Tibial nerve (tissue), 4 donors: Measurements from ENCODE around the gene EMID1. TPM values are rescaled to one million over a fixed set of nuclear protein-coding genes. Genes with fewer than 3 reads are reported as not detected.
A peak's percentile ranks its signal among the peaks of the same experiment; 100 is the strongest.

Source experiments
- DNase-seq, 2 donors: peaks; one replicate each; pipeline ENCODE4 v3.0.0-alpha.2; 2019; ENCODE audit warnings: low spot score in 2 of 2
- H3K27ac ChIP-seq, 4 donors: fragments of 200-600 bp; sonication (generic) in 3 of 4; one replicate each; pipeline ENCODE4 v1.5.1; 2017 to 2019; ENCODE audit warnings: mild to moderate bottlenecking in 1 of 4
- H3K27me3 ChIP-seq, 2 donors: fragments of 200-600 bp; sonication (generic) in 1 of 2; one replicate each; pipeline versions ENCODE4 v1.5.1 to v1.6.0; 2017 to 2019
- H3K36me3 ChIP-seq, 3 donors: fragments of 200-600 bp; sonication (generic); one replicate each; pipeline ENCODE4 v1.5.1; 2018 to 2019
- H3K4me1 ChIP-seq, 4 donors: fragments of 200-600 bp; sonication (generic) in 3 of 4; one replicate each; pipeline ENCODE4 v1.5.1; 2017 to 2019
- H3K4me3 ChIP-seq, 4 donors: fragments of 200-600 bp; sonication (generic) in 3 of 4; one replicate each; pipeline ENCODE4 v1.5.1; 2017 to 2019; ENCODE audit warnings: mild to moderate bottlenecking in 1 of 4, moderate library complexity in 1 of 4
- H3K9me3 ChIP-seq, 4 donors: fragments of 200-600 bp; sonication (generic) in 3 of 4; one replicate each; pipeline ENCODE4 v1.5.1; 2017 to 2019
- CTCF ChIP-seq, 5 experiments: fragments of 200-600 bp in 3 of 5; fragments of 450-650 bp in 2 of 5; sonication (generic) in 3 of 5; IDR thresholded peaks; one replicate each; pipeline ENCODE4 v1.5.1; 2016 to 2019; ENCODE audit warnings: antibody characterized with exemption in 5 of 5, mild to moderate bottlenecking in 3 of 5, moderate library complexity in 2 of 5
- EP300 ChIP-seq, 2 donors: sonication (generic); formaldehyde crosslinking; IDR thresholded peaks; one replicate each; pipeline ENCODE4 v1.6.1; 2017; ENCODE audit warnings: antibody characterized with exemption in 2 of 2, mild to moderate bottlenecking in 1 of 2
- POLR2A ChIP-seq, 2 donors: fragments of 450-650 bp; IDR thresholded peaks; one replicate each; pipeline ENCODE4 v1.6.1; 2017; ENCODE audit warnings: antibody characterized with exemption in 2 of 2, mild to moderate bottlenecking in 2 of 2, moderate library complexity in 2 of 2
- WGBS, 2 donors: methylation state at CpG; one replicate each; pipeline ENCODE4 v1.1.5; 2018; 5-methylcytosine and 5-hydroxymethylcytosine counted together
- total RNA-seq, 4 donors: library from RNA; depleted of rRNA; stranded (reverse); fragments of >200 nt; gene quantifications; one replicate each; pipeline ENCODE4 v1.1.0, GENCODE V29; 2016

The EMID1 gene
- total RNA-seq, 4 donors from 2014 or later: 1.0 to 9.9 (median 3.0) TPM

- peaks cover 0 to 53% (median 0%) of the 10 kb centered on the region in 3 donors for H3K36me3 ChIP-seq
- no peak overlapping the region for H3K4me3 ChIP-seq
- H3K27ac ChIP-seq: no peak overlapping the region
- WGBS, 2 donors: 69 to 94% methylated on average over 13 to 17 of the region's 17 CpGs
- no peak for DNase-seq
- H3K4me1 ChIP-seq: peaks cover 0 to 2% (median 0%) of the 10 kb centered on the region in 4 donors
- H3K9me3 ChIP-seq: no peaks in the 10 kb centered on the region
- TF ChIP-seq POLR2A (IDR thresholded peaks at IDR 0.05) (no peak), CTCF (IDR thresholded peaks at IDR 0.05) (no peak), EP300 (IDR thresholded peaks at IDR 0.05) (no peak)
- H3K27me3 ChIP-seq: no peaks in the 10 kb centered on the region
These were observed 55.1 kb downstream of the EMID1 start for GRCh38 chr22:29260601-29261315.

GRCh38 chr22:29263791-29264276 is 58.1 kb downstream of the EMID1 start:
- H3K4me3 ChIP-seq: no peak overlapping the region
- H3K27me3 ChIP-seq: no peaks in the 10 kb centered on the region
- TF ChIP-seq POLR2A (IDR thresholded peaks at IDR 0.05) (no peak), CTCF (IDR thresholded peaks at IDR 0.05) (no peak), EP300 (IDR thresholded peaks at IDR 0.05) (no peak)
- no peak overlapping the region for H3K27ac ChIP-seq
- peaks cover 0 to 52% (median 0%) of the 10 kb centered on the region in 3 donors for H3K36me3 ChIP-seq
- WGBS, 2 donors: 84 to 88% methylated on average over 8 to 14 of the region's 14 CpGs
- no peak for DNase-seq
- H3K4me1 ChIP-seq: peaks cover 0 to 18% (median 10%) of the 10 kb centered on the region in 4 donors
- H3K9me3 ChIP-seq: no peaks in the 10 kb centered on the region

- WGBS, 2 donors: 88 to 90% methylated on average over 4 to 7 of the region's 7 CpGs
- Histone ChIP-seq H3K4me3 (no peak overlapping the region), H3K4me1 (peaks cover 0 to 30% (median 16%) of the 10 kb centered on the region in 4 donors), H3K36me3 (peaks cover 0 to 38% (median 0%) of the 10 kb centered on the region in 3 donors), H3K27ac (peak overlapping the region in 1 of 4 donors; percentile 96), H3K9me3 (no peaks in the 10 kb centered on the region), H3K27me3 (no peaks in the 10 kb centered on the region)
- TF ChIP-seq CTCF (IDR thresholded peaks at IDR 0.05) (no peak), POLR2A (IDR thresholded peaks at IDR 0.05) (no peak), EP300 (IDR thresholded peaks at IDR 0.05) (no peak)
- no peak for DNase-seq
These were observed 59.6 kb downstream of the EMID1 start for GRCh38 chr22:29265305-29265704.

- peaks cover 0 to 31% (median 0%) of the 10 kb centered on the region in 3 donors for H3K36me3 ChIP-seq
- no peaks in the 10 kb centered on the region for H3K27me3 ChIP-seq
- WGBS, 2 donors: 53% methylated on average over 4 of the region's 4 CpGs
- peaks cover 0 to 36% (median 22%) of the 10 kb centered on the region in 4 donors for H3K4me1 ChIP-seq
- H3K4me3 ChIP-seq: no peak overlapping the region
- DNase-seq: no peak
- peak overlapping the region in 2 of 4 donors; percentile 96 to 99 for H3K27ac ChIP-seq
- H3K9me3 ChIP-seq: no peaks in the 10 kb centered on the region
- TF ChIP-seq POLR2A (IDR thresholded peaks at IDR 0.05) (no peak), EP300 (IDR thresholded peaks at IDR 0.05) (no peak), CTCF (IDR thresholded peaks at IDR 0.05) (no peak)
These were observed 60.2 kb downstream of the EMID1 start for GRCh38 chr22:29265929-29266328.
